Measurements from ENCODE around the gene CAMTA1. TPM values are rescaled to one million over a fixed set of nuclear protein-coding genes. Genes with fewer than 3 reads are reported as not detected.

CAMTA1 gene
- polyA plus RNA-seq, 3 donors = 82.3 to 84.7 (median 83.6) TPM

- DNase-seq (ENCODE audit: low read depth in 3 of 3, low spot score in 2 of 3) = no peak
These were observed 858.3 kb downstream of the CAMTA1 start for GRCh38 chr1:7643530-7643929.

- no peak for DNase-seq (ENCODE audit: low read depth in 3 of 3, low spot score in 2 of 3)
These were observed 858.8 kb downstream of the CAMTA1 start for GRCh38 chr1:7644086-7644485.

DNA sequence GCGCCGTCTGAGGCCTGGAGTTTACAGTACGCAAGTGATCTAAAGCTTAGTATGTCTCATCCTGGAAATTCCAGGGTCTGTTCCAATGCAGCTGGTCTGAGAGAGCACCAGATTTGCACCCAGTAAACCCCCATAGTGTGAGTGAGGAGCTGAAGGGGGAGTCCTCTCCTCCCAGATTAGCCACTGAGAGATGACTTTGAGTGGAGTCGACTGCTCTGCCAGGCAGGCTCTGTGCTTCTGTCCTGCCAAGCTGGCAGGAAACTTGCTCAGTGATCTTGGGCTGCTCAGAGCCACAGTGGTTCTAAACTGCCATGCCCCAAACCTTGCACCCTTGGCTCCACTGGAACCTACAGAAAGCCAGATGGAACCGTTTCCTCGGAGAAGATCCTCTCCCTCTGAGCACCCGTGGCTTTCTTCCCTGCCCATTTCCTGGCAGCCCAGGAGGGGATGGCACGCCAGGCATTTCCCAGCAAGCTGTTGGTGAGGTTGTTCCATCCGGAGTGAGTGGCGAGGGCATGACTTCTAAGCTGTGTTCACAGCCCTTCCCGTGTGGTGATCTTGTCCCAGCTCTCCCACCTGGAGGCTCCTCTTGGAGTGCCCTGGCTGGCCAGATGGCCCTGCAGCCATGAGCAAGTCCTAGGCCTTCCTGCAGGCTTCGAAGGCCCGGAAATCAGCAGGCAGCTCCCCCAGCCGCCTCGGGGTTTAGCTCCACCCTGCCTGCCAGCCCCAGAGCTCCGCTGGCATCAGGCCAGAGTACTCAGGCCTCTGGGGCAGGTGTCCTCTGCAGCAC lies 859.9 kb downstream of the CAMTA1 start:
- no peak for DNase-seq (ENCODE audit: low read depth in 3 of 3, low spot score in 2 of 3)

- no peak for DNase-seq (ENCODE audit: low read depth in 3 of 3, low spot score in 2 of 3)
These were observed 860.4 kb downstream of the CAMTA1 start for GRCh38 chr1:7645751-7646048.

- no peak for DNase-seq (ENCODE audit: low read depth in 3 of 3, low spot score in 2 of 3)
These were observed 860.9 kb downstream of the CAMTA1 start for GRCh38 chr1:7646164-7646563.

DNA sequence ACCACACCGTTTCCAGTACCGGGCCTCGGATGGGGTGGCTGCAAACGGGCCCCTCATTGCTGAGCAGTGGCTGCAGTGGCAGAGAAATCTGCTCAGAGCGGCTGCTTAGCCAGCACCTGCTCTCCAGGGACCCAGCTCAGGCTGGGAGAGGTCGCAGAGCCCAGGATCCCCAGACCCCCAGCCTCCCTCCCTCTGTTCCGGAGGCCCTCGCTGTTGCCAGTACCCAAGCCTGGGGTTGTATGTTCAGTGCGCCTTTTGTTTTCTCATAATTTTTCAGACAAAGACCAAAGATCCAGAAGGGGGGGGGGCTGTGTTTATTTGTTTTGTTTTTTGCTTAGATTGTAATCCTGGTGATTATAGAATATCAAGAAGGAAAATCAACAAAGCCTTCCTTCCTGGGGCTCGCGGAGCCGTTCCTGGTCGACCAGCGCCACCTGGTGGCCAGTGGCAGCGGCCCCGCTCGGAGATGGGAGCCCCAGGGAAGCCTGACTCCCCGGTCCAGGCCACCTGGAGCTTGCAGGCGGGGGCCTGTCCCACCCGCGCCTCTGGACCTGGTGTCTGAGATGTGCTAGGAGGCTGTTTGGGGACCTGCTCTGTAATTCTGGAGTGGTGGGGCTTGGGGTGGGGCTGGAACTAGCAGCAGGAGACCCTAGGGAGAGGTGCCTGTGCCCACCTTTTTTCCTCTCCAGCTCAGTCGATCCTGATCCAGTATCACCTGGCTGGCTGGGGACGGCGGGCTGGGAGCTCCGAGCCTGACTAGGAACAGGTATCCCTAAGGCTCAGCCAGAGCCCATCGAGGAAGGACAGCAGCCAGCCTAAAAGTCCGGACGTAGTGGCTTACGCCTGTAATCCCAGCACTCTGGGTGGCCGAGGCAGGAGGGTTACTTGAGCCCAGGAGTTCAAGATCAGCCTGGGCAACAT lies 862.0 kb downstream of the CAMTA1 start:
- no peak for DNase-seq (ENCODE audit: low read depth in 3 of 3, low spot score in 2 of 3)

DNA sequence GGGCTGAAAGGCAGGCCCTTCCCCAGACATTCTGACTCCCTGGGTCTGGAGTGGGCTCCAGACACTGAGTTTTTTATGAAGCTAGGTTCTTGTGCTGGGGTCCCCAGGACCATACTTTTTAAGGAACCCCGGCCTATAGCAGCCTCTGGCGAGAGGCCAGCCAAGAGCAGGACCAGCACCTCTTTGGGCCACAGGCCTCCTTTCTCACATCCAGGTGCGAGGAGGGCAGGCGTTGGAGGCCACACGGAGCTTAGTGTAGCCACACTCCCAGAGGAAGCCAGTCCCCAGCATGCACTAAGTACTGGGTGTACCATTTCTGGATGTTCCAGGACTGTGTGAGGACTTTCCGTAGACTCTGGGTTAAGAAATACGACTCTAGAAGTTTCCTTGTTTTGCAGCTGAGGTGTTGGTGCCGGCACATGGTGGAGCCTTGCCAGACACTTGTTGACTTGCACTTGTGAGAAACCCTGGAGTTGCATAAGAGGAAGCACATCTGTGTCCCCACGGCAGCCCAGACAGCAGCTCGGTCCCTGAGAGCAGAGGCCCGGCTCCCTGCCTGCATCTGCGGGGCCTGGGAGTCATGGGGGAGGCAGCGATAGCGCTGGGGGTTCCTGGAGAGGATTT lies 863.6 kb downstream of the CAMTA1 start:
- DNase-seq (ENCODE audit: low read depth in 3 of 3, low spot score in 2 of 3) = no peak

- no peak for DNase-seq (ENCODE audit: low read depth in 3 of 3, low spot score in 2 of 3)
These were observed 865.5 kb downstream of the CAMTA1 start for GRCh38 chr1:7650801-7651200.

DNA sequence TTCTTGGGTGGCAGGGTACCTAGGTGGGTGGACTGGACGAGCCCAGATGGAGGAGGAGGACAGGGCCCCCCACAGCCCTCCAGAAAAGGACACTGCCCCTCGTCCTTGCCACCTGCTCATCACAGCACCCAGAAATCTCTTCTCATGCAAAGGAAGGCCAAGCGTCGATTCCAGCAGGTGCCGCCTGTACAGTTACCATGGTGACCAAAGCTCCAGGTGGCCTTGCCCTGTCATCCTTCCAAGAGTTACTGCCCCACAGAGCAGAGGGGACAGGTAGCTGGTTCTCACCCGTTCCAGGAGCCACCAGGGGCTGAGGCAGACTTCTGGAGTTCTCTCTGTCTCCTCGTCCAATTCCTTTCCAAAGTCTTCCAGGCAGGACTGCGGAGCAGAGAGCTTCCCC lies 865.9 kb downstream of the CAMTA1 start:
- no peak for DNase-seq (ENCODE audit: low read depth in 3 of 3, low spot score in 2 of 3)

DNA sequence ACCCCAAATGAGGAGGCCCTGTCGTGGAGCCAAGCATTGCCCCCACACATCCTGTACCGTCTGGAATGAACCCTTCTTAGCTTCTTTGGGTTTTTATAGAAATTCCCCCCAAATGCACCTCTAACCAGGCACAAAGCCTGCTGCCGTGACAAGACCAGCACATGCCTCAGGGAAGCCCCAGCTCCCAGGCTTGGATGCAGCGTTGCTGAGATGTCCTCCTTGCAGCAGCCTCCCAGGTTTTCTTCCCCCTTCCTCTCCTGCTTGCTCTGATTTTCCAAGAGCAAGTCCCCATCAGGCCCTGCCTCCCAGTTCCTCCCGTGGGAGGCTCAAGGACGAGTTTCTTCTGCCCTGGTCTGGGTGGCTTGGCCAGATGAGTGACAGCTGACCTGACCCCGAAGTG lies 866.8 kb downstream of the CAMTA1 start:
- DNase-seq (ENCODE audit: low read depth in 3 of 3, low spot score in 2 of 3) = no peak

GRCh38 chr1:7652515-7653098 lies 867.4 kb downstream of the CAMTA1 start:
- DNase-seq (ENCODE audit: low read depth in 3 of 3, low spot score in 2 of 3) = no peak

DNA sequence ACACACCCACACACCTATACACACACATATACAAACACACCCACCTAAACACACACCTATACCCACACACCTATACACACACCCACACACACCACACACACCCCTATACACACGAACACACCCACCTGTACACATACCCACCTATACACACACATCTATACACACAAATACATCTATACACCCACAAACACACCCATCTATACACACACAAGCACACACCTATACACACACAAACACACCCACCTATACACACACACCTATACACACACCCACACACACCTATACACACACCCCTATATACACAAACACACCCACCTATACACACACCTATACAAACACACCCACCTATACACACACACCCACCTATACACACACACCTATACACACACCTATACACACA lies 869.5 kb downstream of the CAMTA1 start:
- no peak for DNase-seq (ENCODE audit: low read depth in 3 of 3, low spot score in 2 of 3)

DNA sequence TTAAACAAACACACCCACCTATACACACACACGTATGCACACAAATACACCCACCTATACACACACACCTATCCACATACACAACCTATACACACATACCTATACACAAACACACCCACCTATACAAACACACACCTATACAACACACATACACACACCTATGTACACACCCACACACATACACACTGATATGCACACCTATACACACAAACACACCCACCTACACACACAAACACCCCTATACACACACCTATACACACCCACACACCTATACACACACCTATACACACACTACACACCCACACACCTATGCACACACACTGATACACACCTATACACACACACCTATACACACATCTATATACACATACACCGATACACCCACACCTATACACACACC lies 870.1 kb downstream of the CAMTA1 start:
- DNase-seq (ENCODE audit: low read depth in 3 of 3, low spot score in 2 of 3) = no peak

DNA sequence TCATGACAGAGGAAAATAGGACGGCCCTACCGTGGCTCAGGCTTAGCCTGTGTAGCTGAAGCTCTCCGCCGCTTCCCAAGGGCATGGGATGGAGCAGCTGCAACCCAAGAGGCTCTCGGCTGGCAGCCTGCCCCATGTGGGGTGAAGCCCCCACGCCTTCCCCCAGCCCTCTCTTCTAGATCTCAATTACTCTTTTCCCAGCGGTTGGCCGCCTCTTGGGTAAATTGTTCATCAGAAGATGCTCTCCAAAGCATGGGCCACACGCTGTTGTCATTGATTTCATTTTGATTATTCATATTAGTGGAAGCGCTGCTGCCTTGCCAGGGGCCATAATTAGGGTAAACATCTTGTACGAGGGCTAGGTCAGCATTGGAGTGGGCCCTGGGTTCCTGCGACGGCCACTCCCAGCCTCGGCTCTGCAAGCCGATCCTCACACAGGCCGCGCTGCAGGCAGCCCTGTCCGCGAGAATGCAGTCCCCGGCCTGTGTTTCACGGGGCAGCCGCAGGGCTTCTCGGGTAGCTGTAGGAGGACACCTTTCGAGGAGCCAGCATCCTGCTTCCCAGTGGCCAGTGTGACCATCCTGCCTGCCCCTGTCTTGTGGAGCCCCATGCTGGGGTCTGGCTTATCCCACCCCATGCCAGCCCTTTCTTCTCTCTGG lies 871.4 kb downstream of the CAMTA1 start:
- DNase-seq (ENCODE audit: low read depth in 3 of 3, low spot score in 2 of 3) = no peak

DNA sequence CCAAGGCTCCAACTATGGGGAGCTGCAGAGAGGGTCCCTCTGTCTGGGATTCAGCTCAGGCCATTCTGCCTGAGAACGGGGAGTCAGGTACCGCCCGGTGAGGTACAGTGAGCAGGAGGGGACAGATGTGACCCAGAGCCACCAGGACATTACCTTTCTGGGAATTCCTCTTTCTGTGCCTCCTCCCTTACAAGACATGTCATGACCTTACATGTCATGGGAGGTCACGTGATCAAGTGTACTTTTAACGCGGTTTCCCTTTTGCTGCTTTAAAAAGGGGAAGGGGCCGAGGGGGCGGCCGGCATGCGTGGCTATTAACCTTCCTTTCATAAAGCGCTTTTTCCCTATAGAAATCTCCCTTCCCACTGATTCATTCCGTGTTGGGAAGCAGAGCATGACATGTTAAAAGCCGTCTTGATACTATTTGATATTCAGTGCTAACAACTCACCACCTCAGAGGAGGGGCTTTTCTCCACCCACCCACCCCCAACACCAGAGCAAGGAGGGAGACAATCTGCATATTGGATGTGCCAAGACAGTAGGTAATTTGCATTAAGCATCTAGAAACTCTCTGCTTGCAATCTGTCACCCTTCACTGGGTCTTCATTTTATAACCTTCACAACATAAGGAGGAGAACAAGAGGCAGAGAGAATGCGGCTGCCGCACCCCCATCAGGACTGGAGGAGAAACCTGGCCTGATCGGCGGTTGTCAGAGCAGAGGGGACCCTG lies 872.2 kb downstream of the CAMTA1 start:
- no peak for DNase-seq (ENCODE audit: low read depth in 3 of 3, low spot score in 2 of 3)

DNA sequence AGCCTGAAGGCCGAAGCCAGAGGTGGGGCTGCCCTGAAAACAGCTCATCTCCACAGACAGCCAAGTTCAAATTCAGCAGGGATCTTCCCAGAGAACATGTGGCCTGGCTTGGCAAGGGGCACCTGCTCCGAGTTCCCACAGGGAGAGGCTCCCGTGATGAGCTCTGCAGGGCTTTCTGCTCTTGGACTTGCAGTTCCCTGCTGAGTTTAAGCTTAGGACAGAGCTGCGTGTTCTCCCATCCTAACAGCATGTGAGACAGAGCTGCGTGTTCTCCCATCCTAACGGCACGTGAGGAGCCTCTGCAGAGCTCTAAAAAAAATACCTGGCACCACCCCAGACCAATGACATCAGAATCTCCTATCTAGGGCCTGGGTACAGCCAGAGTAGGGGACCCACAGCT lies 872.8 kb downstream of the CAMTA1 start:
- no peak for DNase-seq (ENCODE audit: low read depth in 3 of 3, low spot score in 2 of 3)

GRCh38 chr1:7659514-7659913 lies 874.3 kb downstream of the CAMTA1 start:
- no peak for DNase-seq (ENCODE audit: low read depth in 3 of 3, low spot score in 2 of 3)

DNA sequence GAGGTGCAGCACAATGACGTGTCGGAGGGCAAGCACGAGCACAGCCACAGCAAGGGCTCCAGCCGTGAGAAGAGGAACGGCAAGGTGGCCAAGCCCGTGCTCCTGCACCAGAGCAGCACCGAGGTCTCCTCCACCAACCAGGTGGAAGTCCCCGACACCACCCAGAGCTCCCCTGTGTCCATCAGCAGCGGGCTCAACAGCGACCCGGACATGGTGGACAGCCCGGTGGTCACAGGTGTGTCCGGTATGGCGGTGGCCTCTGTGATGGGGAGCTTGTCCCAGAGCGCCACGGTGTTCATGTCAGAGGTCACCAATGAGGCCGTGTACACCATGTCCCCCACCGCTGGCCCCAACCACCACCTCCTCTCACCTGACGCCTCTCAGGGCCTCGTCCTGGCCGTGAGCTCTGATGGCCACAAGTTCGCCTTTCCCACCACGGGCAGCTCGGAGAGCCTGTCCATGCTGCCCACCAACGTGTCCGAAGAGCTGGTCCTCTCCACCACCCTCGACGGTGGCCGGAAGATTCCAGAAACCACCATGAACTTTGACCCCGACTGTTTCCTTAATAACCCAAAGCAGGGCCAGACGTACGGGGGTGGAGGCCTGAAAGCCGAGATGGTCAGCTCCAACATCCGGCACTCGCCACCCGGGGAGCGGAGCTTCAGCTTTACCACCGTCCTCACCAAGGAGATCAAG lies 878.3 kb downstream of the CAMTA1 start:
- DNase-seq (ENCODE audit: low read depth in 3 of 3, low spot score in 2 of 3) = no peak

GRCh38 chr1:7664147-7664892 lies 879.1 kb downstream of the CAMTA1 start:
- DNase-seq (ENCODE audit: low read depth in 3 of 3, low spot score in 2 of 3) = no peak
